ENCODE data around the gene YIF1A. TPM values are rescaled to one million over a fixed set of nuclear protein-coding genes. Genes with fewer than 3 reads are reported as not detected.

Gene YIF1A
- polyA plus RNA-seq, 2 of the 4 experiments (the other 2 are of a cell fraction): 79.7 to 99.7 TPM

GRCh38 chr11:66263231-66263630 is 25.7 kb downstream of the YIF1A start:
- Histone ChIP-seq H3K4me3 (no peak overlapping the region), H3K4me2 (no peak overlapping the region), H3K9me3 (no peaks in the 10 kb centered on the region), H3K4me1 (peaks cover 18% of the 10 kb centered on the region), H3K27ac (no peak overlapping the region)
- FAIRE-seq: no peak
- ChIA-PET CTCF (interaction anchor here (1.1 to 2.8 kb wide), 3 partner anchors 41 to 552 kb away, joined by 3 to 20 read pairs (median 4); partner anchors contain the start of gene KAT5), POLR2A (no interaction called here)
- TF ChIP-seq HOXB13 (CRISPR knock-in tag; IDR thresholded peaks at IDR 0.05; ENCODE audit: low read depth): no peak
- TF ChIP-seq NFE2L2 (conservative IDR thresholded peaks at IDR 0.05; ENCODE audit: low read length): no peak
- TF ChIP-seq HES2 (IDR thresholded peaks at IDR 0.05): no peak
- TF ChIP-seq ZNF302 (CRISPR knock-in tag; IDR thresholded peaks at IDR 0.05): no peak
- no peak for TF ChIP-seq MAFK (IDR thresholded peaks at IDR 0.05; ENCODE audit: partially characterized antibody)
- TF ChIP-seq HMGXB4 (CRISPR knock-in tag; IDR thresholded peaks at IDR 0.05; ENCODE audit: borderline replicate concordance): no peak
- no peak for TF ChIP-seq HEYL (CRISPR knock-in tag; IDR thresholded peaks at IDR 0.05)
- TF ChIP-seq CBX2 (IDR thresholded peaks at IDR 0.05; ENCODE audit: borderline replicate concordance, low read depth): no peak
- TF ChIP-seq ZSCAN20 (CRISPR knock-in tag; IDR thresholded peaks at IDR 0.05): no peak
- TF ChIP-seq BCL3 (IDR thresholded peaks at IDR 0.05): no peak
- no peak for TF ChIP-seq PBX3 (IDR thresholded peaks at IDR 0.05)
- no peak for TF ChIP-seq FOXS1 (CRISPR knock-in tag; IDR thresholded peaks at IDR 0.05)
- 95% methylated on average over 4 of the region's 4 CpGs for WGBS (ENCODE audit: missing lambda C conversion rate)
- no peak for ATAC-seq
- DNase-seq (ENCODE audit: low read depth in 1 of 2, low spot score in 1 of 2): no peak

- H3K4me2 ChIP-seq: no peak overlapping the region
- TF ChIP-seq NFE2L2 (conservative IDR thresholded peaks at IDR 0.05; ENCODE audit: low read length) (no peak), FOXS1 (CRISPR knock-in tag; IDR thresholded peaks at IDR 0.05) (no peak), RCOR1 (IDR thresholded peaks at IDR 0.05; ENCODE audit: low read depth, low read length) (no peak), CBX2 (IDR thresholded peaks at IDR 0.05; ENCODE audit: borderline replicate concordance, low read depth) (no peak), MYC (IDR thresholded peaks at IDR 0.05; ENCODE audit: borderline replicate concordance, low read length) (no peak), JUN (IDR thresholded peaks at IDR 0.05) (no peak), EHMT2 (IDR thresholded peaks at IDR 0.05; ENCODE audit: low read depth) (no peak), RNF2 (IDR thresholded peaks at IDR 0.05; ENCODE audit: borderline replicate concordance, low read depth) (no peak), MAX (IDR thresholded peaks at IDR 0.05) (no peak), ZFP36 (IDR thresholded peaks at IDR 0.05; ENCODE audit: borderline replicate concordance, partially characterized antibody) (no peak), FOSB (CRISPR knock-in tag; IDR thresholded peaks at IDR 0.05) (no peak), SREBF2 (IDR thresholded peaks at IDR 0.05) (no peak), EP300 (IDR thresholded peaks at IDR 0.05) (no peak), TFCP2L1 (CRISPR knock-in tag; IDR thresholded peaks at IDR 0.05) (no peak), BCL3 (IDR thresholded peaks at IDR 0.05) (no peak)
- no peaks in the 10 kb centered on the region for H3K9me3 ChIP-seq
- WGBS (ENCODE audit: missing lambda C conversion rate): 100% methylated on average over 8 of the region's 12 CpGs
- POLR2A ChIA-PET: interaction anchor here (0.6 kb wide), 1 partner anchor 251 kb away, joined by 3 read pairs; no protein-coding TSS in a partner anchor
- H3K4me3 ChIP-seq: no peak overlapping the region
- FAIRE-seq (no peak), ATAC-seq (no peak), DNase-seq (ENCODE audit: low read depth in 1 of 2, low spot score in 1 of 2) (no peak)
- no peak overlapping the region for H3K27ac ChIP-seq
- H3K4me1 ChIP-seq: peaks cover 18% of the 10 kb centered on the region
- CTCF ChIA-PET: interaction anchor here (1.1 to 2.8 kb wide), 3 partner anchors 40 to 551 kb away, joined by 3 to 20 read pairs (median 4); partner anchors contain the start of gene KAT5
These were observed 26.2 kb downstream of the YIF1A start for GRCh38 chr11:66262696-66263095.
